PC-3 (cell line): ENCODE measurements around the gene HLA-F. TPM values are rescaled to one million over a fixed set of nuclear protein-coding genes. Genes with fewer than 3 reads are reported as not detected.
A peak's percentile ranks its signal among the peaks of the same experiment; 100 is the strongest.

Source experiments
- ATAC-seq: fragments of 200-7000 bp; cut with Tn5 transposase; 2 replicates; pipeline ENCODE4 v1.9.1; 2020; ENCODE audit warnings: mild to moderate bottlenecking, moderate library complexity
- BruUV-seq: library from RNA; stranded (reverse); fragments of 400-500 nt; replicated peaks from 2 replicates; lab custom pipeline; 2021; lab: Mats Ljungman, UMichigan
- CTCF ChIA-PET: fragments of 300-600 bp; sonication (Branson Sonifier 250); formaldehyde crosslinking; loops from one replicate; lab custom pipeline; 2022; ENCODE audit warnings: antibody characterized with exemption; lab: Charles Lee
- POLR2A ChIA-PET: fragments of 300-600 bp; sonication (Branson Sonifier 250); formaldehyde crosslinking; loops from one replicate; lab custom pipeline; 2022; ENCODE audit warnings: antibody characterized with exemption; ENCODE audit not compliant: unreplicated experiment; lab: Charles Lee
- DNase-seq: peaks from one replicate; pipeline ENCODE4 v3.0.0-alpha.2; 2015
- H2AFZ ChIP-seq: fragments of 300-600 bp; sonication (generic); 2 replicates; pipeline ENCODE4 v1.6.0; 2016; ENCODE audit warnings: antibody characterized with exemption, low read length
- H3F3A ChIP-seq: fragments of 300-600 bp; sonication (generic); one replicate; pipeline ENCODE4 v1.6.0; 2017; ENCODE audit warnings: antibody characterized with exemption, low read length, control low read depth, mild to moderate bottlenecking; ENCODE audit not compliant: unreplicated experiment
- H3K27ac ChIP-seq: fragments of 300-600 bp; sonication (generic); 2 replicates; pipeline ENCODE4 v1.5.1; 2016; ENCODE audit warnings: mild to moderate bottlenecking, low read length
- H3K27me3 ChIP-seq: fragments of 300-600 bp; sonication (generic); 2 replicates; pipeline ENCODE4 v1.6.1; 2016; ENCODE audit warnings: low read length, mixed read lengths
- H3K36me3 ChIP-seq: fragments of 300-600 bp; sonication (generic); 2 replicates; pipeline ENCODE4 v1.6.1; 2016; ENCODE audit warnings: low read depth, mixed run types, low read length, mixed read lengths
- H3K4me1 ChIP-seq: fragments of 300-600 bp; sonication (generic); 2 replicates; pipeline ENCODE4 v1.5.1; 2016; ENCODE audit warnings: low read length; ENCODE audit not compliant: insufficient read depth
- H3K4me2 ChIP-seq: fragments of 300-600 bp; sonication (generic); 2 replicates; pipeline ENCODE4 v1.6.0; 2016; ENCODE audit warnings: low read length
- H3K4me3 ChIP-seq: fragments of 300-600 bp; sonication (generic); 2 replicates; pipeline ENCODE4 v1.5.1; 2016; ENCODE audit warnings: mild to moderate bottlenecking, low read length, mixed read lengths
- H3K79me2 ChIP-seq: fragments of 300-600 bp; sonication (generic); 2 replicates; pipeline ENCODE4 v1.6.1; 2017; ENCODE audit warnings: low read length, mixed read lengths
- H3K9ac ChIP-seq: fragments of 300-600 bp; sonication (generic); 2 replicates; pipeline ENCODE4 v1.6.0; 2016; ENCODE audit warnings: mild to moderate bottlenecking, low read length
- H3K9me2 ChIP-seq: fragments of 300-600 bp; sonication (generic); replicated peaks from 2 replicates; pipeline ENCODE4 v1.6.1; 2016; ENCODE audit warnings: mixed run types, low read length, mixed read lengths
- H3K9me3 ChIP-seq: fragments of 300-600 bp; sonication (generic); 2 replicates; pipeline ENCODE4 v1.6.1; 2016; ENCODE audit warnings: low read length, mixed read lengths
- H4K20me1 ChIP-seq: fragments of 300-600 bp; sonication (generic); 2 replicates; pipeline ENCODE4 v1.6.1; 2016; ENCODE audit warnings: low read length, mixed read lengths
- CTCF ChIP-seq: fragments of 300-600 bp; sonication (generic); conservative IDR thresholded peaks from 2 replicates; pipeline ENCODE4 v1.5.1; 2017; ENCODE audit warnings: antibody characterized with exemption, low read depth, mild to moderate bottlenecking, low read length
- EZH2 ChIP-seq: fragments of 300-600 bp; sonication (generic); IDR thresholded peaks from one replicate; pipeline ENCODE4 v1.6.1; 2017; ENCODE audit warnings: antibody characterized with exemption, mild to moderate bottlenecking, low read length; ENCODE audit not compliant: unreplicated experiment
- EZH2phosphoT487 ChIP-seq: fragments of 300-600 bp; sonication (generic); IDR thresholded peaks from 2 replicates; pipeline ENCODE4 v1.6.1; 2018; ENCODE audit warnings: mild to moderate bottlenecking, antibody characterized with exemption, low read length, borderline replicate concordance
- intact Hi-C: fragments of 100-400 bp; cut with micrococcal nuclease; formaldehyde crosslinking; loops from 2 replicates; pipeline ENCODE4 v1.9.0; 2023
- total RNA-seq: library from RNA; depleted of rRNA; stranded (reverse); fragments of >200 nt; gene quantifications from 2 replicates; pipeline ENCODE4 v1.2.3, GENCODE V29; 2014

The HLA-F gene
- total RNA-seq, 1 experiment from 2014 or later = 16.1 TPM

- CTCF ChIA-PET = interaction anchor here (0.5 to 1.9 kb wide), 3 partner anchors 11 to 103 kb away, joined by 3 to 11 read pairs (median 4); no protein-coding TSS in a partner anchor
- peak; percentile 91 for DNase-seq
- no peak for TF ChIP-seq EZH2
- TF ChIP-seq CTCF = no peak
- TF ChIP-seq EZH2phosphoT487 = no peak
- Histone ChIP-seq H3F3A (no peaks in the 10 kb centered on the region), H3K4me3 (peak overlapping the region; percentile 85), H3K27me3 (no peaks in the 10 kb centered on the region), H3K4me2 (peak overlapping the region; percentile 98), H3K79me2 (peaks cover 17% of the 10 kb centered on the region), H3K9me3 (no peaks in the 10 kb centered on the region), H3K9me2 (no peaks in the 10 kb centered on the region), H2AFZ (peak overlapping the region; percentile 97), H4K20me1 (no peaks in the 10 kb centered on the region), H3K9ac (peak overlapping the region; percentile 45), H3K27ac (no peak overlapping the region), H3K4me1 (peaks cover 18% of the 10 kb centered on the region), H3K36me3 (no peaks in the 10 kb centered on the region)
- POLR2A ChIA-PET = interaction anchor here (0.5 to 0.9 kb wide), 3 partner anchors 10 to 43 kb away, joined by 3 to 4 read pairs (median 3); no protein-coding TSS in a partner anchor
- no TSS peak for BruUV-seq
- intact Hi-C loops = no loop called here
- ATAC-seq = peak; percentile 76
Measured at GRCh38 chr6:29748391-29749307, 25.4 kb downstream of the HLA-F start.

- Histone ChIP-seq H3K4me1 (peaks cover 18% of the 10 kb centered on the region), H2AFZ (peak overlapping the region; percentile 97), H3K9me3 (no peaks in the 10 kb centered on the region), H3K4me3 (peak overlapping the region; percentile 85), H3K79me2 (peaks cover 17% of the 10 kb centered on the region), H3K36me3 (no peaks in the 10 kb centered on the region), H3K9me2 (no peaks in the 10 kb centered on the region), H3K9ac (no peak overlapping the region), H4K20me1 (no peaks in the 10 kb centered on the region), H3K4me2 (peak overlapping the region; percentile 98), H3K27me3 (no peaks in the 10 kb centered on the region), H3K27ac (no peak overlapping the region), H3F3A (no peaks in the 10 kb centered on the region)
- DNase-seq (no peak), ATAC-seq (no peak)
- POLR2A ChIA-PET = interaction anchor here (0.9 kb wide), 1 partner anchor 15 kb away, joined by 4 read pairs; no protein-coding TSS in a partner anchor
- intact Hi-C loops = no loop called here
- CTCF ChIA-PET = interaction anchor here (0.7 to 1.9 kb wide), 3 partner anchors 11 to 99 kb away, joined by 3 to 11 read pairs (median 4); no protein-coding TSS in a partner anchor
- no TSS peak for BruUV-seq
- no peak for TF ChIP-seq EZH2phosphoT487
- TF ChIP-seq CTCF = no peak
- no peak for TF ChIP-seq EZH2
Measured at GRCh38 chr6:29749308-29749662, 26.1 kb downstream of the HLA-F start.
